A549 (cell line): ENCODE results near the gene SEMA3C. TPM values are rescaled to one million over a fixed set of nuclear protein-coding genes. Genes with fewer than 3 reads are reported as not detected.

ENCODE experiments used
- ATAC-seq, 2 experiments: fragments of 200-7000 bp in 1 of 2; fragments of >200 bp in 1 of 2; cut with Nextera tagmentation in 1 of 2; cut with Tn5 transposase in 1 of 2; 3 replicates each; pipeline versions ENCODE4 v1.8.0 to v1.9.1; 2018 to 2020; ENCODE audit warnings: mild to moderate bottlenecking in 1 of 2, moderate library complexity in 1 of 2
- CTCF ChIA-PET: fragments of 300-600 bp; sonication (Branson Sonifier 250); formaldehyde crosslinking; extraction: SDS; loops from one replicate; lab custom pipeline; 2021; ENCODE audit warnings: antibody characterized with exemption, inconsistent platforms; lab: Yijun Ruan, JAX
- POLR2A ChIA-PET: fragments of 350-600 bp; formaldehyde crosslinking; extraction: SDS; loops from one replicate; lab custom pipeline; 2021; ENCODE audit warnings: antibody characterized with exemption, inconsistent platforms; lab: Yijun Ruan, JAX
- DNase-seq, 2 experiments: peaks; one replicate each; pipeline versions ENCODE4 v3.0.0 to v3.0.0-alpha.2; 2011 to 2016; ENCODE audit warnings: low read depth in 1 of 2, low spot score in 1 of 2
- FAIRE-seq: peaks from 2 replicates; lab custom pipeline; 2011; peaks lifted over from hg19 to GRCh38; lab: Jason Lieb, UNC
- H3K27ac ChIP-seq, 2 experiments: fragments of >200 bp; sonication (Bioruptor Twin); formaldehyde crosslinking; 3 replicates each; pipeline ENCODE4 v1.5.1; 2016 to 2017
- H3K4me1 ChIP-seq: fragments of >200 bp; sonication (Bioruptor Twin); formaldehyde crosslinking; 3 replicates; pipeline ENCODE4 v1.6.1; 2016
- H3K4me2 ChIP-seq: fragments of >200 bp; sonication (Bioruptor Twin); formaldehyde crosslinking; 3 replicates; pipeline ENCODE4 v1.6.1; 2016
- H3K4me3 ChIP-seq: fragments of >200 bp; sonication (Bioruptor Twin); formaldehyde crosslinking; 3 replicates; pipeline ENCODE4 v1.5.1; 2016
- H3K9me3 ChIP-seq: fragments of >200 bp; sonication (Bioruptor Twin); formaldehyde crosslinking; 3 replicates; pipeline ENCODE4 v1.6.1; 2016
- ATOH8 ChIP-seq: fragments of 250-450 bp; sonication (Bioruptor Pico); IDR thresholded peaks from 2 replicates; pipeline ENCODE4 v1.5.0; 2020; ENCODE audit warnings: low read depth, mild to moderate bottlenecking, moderate library complexity
- CBX2 ChIP-seq: fragments of 200-600 bp; sonication (generic); IDR thresholded peaks from 2 replicates; pipeline ENCODE4 v1.6.1; 2016; ENCODE audit warnings: low read depth, mild to moderate bottlenecking, borderline replicate concordance
- CEBPB ChIP-seq, 2 experiments: fragments of >200 bp in 1 of 2; sonication (Bioruptor Twin) in 1 of 2; formaldehyde crosslinking in 1 of 2; IDR thresholded peaks; 2 replicates each; pipeline ENCODE4 v1.6.1; 2012 to 2016
- CHD2 ChIP-seq: fragments of 150-350 bp; IDR thresholded peaks from 2 replicates; pipeline ENCODE4 v1.6.1; 2014; ENCODE audit warnings: low read length; ENCODE audit not compliant: partially characterized antibody
- CTCF ChIP-seq: fragments of >200 bp; sonication (Bioruptor Twin); formaldehyde crosslinking; IDR thresholded peaks from 3 replicates; pipeline ENCODE4 v1.5.1; 2016
- EHF ChIP-seq: fragments of 250-450 bp; sonication (Bioruptor Pico); IDR thresholded peaks from 2 replicates; pipeline ENCODE4 v1.5.0; 2020; ENCODE audit warnings: mild to moderate bottlenecking
- FOSB ChIP-seq: fragments of 250-450 bp; sonication (Bioruptor Pico); IDR thresholded peaks from 2 replicates; pipeline ENCODE4 v1.5.0; 2020; ENCODE audit warnings: mild to moderate bottlenecking, moderate library complexity
- FOSL2 ChIP-seq, 2 experiments: fragments of 450-650 bp in 1 of 2; fragments of >200 bp in 1 of 2; sonication (Bioruptor Twin) in 1 of 2; formaldehyde crosslinking; IDR thresholded peaks; 2 replicates each; pipeline versions ENCODE4 v1.5.0 to v1.6.1; 2016 to 2020; ENCODE audit warnings: mild to moderate bottlenecking in 1 of 2, moderate library complexity in 1 of 2
- HOXA7 ChIP-seq: fragments of 250-450 bp; sonication (Bioruptor Pico); IDR thresholded peaks from 2 replicates; pipeline ENCODE4 v1.5.0; 2020; ENCODE audit warnings: mild to moderate bottlenecking, moderate library complexity
- KDM5A ChIP-seq: fragments of 200-600 bp; sonication (generic); IDR thresholded peaks from 2 replicates; pipeline ENCODE4 v1.6.1; 2016; ENCODE audit warnings: antibody characterized with exemption, mild to moderate bottlenecking
- NPAS2 ChIP-seq: fragments of 250-450 bp; sonication (Bioruptor Pico); IDR thresholded peaks from 2 replicates; pipeline ENCODE4 v1.8.0; 2022; ENCODE audit warnings: mild to moderate bottlenecking, moderate library complexity, borderline replicate concordance
- NR3C1 ChIP-seq: fragments of >200 bp; sonication (Bioruptor Twin); formaldehyde crosslinking; IDR thresholded peaks from 3 replicates; pipeline ENCODE4 v1.6.1; 2017
- PBX3 ChIP-seq: IDR thresholded peaks from 2 replicates; pipeline ENCODE4 v1.6.1; 2012
- PHF8 ChIP-seq: fragments of 200-600 bp; sonication (generic); IDR thresholded peaks from 2 replicates; pipeline ENCODE4 v1.6.1; 2016; ENCODE audit warnings: low read depth, mild to moderate bottlenecking, antibody characterized with exemption, moderate library complexity, borderline replicate concordance
- POLR2A ChIP-seq: IDR thresholded peaks from 2 replicates; pipeline ENCODE4 v1.6.1; 2012; ENCODE audit warnings: mild to moderate bottlenecking, low read length
- POLR2AphosphoS2 ChIP-seq: conservative IDR thresholded peaks from 2 replicates; pipeline ENCODE4 v1.6.1; 2012; ENCODE audit warnings: low read length, improper control_type of control experiment, inconsistent platforms
- RCOR1 ChIP-seq: fragments of 150-350 bp; IDR thresholded peaks from 2 replicates; pipeline ENCODE4 v1.6.1; 2014; ENCODE audit warnings: antibody characterized with exemption, low read length, low read depth
- RFX5 ChIP-seq: fragments of 450-650 bp; IDR thresholded peaks from 2 replicates; pipeline ENCODE4 v1.7.1; 2014; ENCODE audit warnings: antibody characterized with exemption, mild to moderate bottlenecking, moderate library complexity
- TFCP2L1 ChIP-seq: fragments of 250-450 bp; sonication (Bioruptor Pico); IDR thresholded peaks from 2 replicates; pipeline ENCODE4 v1.5.0; 2021; ENCODE audit warnings: mild to moderate bottlenecking
- TP53 ChIP-seq: fragments of 250-450 bp; sonication (Bioruptor Pico); IDR thresholded peaks from 2 replicates; pipeline ENCODE4 v1.5.0; 2021; ENCODE audit warnings: mild to moderate bottlenecking, moderate library complexity
- WGBS: methylation state at CpG from one replicate; pipeline ENCODE4 v1.1.6; 2017; ENCODE audit errors: missing lambda C conversion rate; 5-methylcytosine and 5-hydroxymethylcytosine counted together
- polyA plus RNA-seq, 4 experiments: library from polyadenylated mRNA; depleted of rRNA in 3 of 4; stranded (reverse); fragments of >200 nt; fragmentation: RNase III in 1 of 4; extraction: RNeasy Plus Mini Kit Qiagen cat#74134 plus additional on column Dnase treatment in 1 of 4; gene quantifications; 2 replicates in 3 of 4; 3 replicates in 1 of 4; pipeline ENCODE4 v1.2.3, GENCODE V29; 2011 to 2017

SEMA3C gene
- polyA plus RNA-seq, 2 of the 4 experiments (the other 2 are of a cell fraction) = 78.1 to 212 TPM

DNA sequence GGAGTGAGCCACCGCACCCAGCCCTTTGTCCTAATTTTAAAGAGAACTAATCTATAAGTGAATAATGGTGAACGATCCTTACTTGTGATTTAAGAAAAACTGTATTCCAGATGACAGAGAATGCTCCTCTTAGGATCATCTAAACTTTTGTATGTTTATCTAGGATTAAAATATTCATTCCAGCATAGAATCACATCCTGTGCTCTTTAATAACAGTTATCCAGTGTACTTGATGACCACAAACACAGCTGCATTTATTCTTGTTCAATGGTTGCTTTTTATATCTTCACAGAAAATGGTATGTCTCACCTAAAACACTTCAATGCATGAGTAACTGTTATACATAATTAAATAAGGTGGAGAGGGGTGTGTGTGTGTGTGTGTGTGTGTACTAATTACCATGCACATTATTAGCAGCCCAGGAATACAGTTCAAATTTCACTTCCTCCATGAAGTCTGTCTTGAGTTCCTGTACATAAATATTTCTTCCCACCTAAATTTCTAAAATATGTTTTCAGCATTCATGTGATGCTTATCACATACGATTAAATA, 38.5 kb upstream of the SEMA3C start (continued):
- TF ChIP-seq ATOH8 (CRISPR knock-in tag) (no peak), CHD2 (no peak), TFCP2L1 (CRISPR knock-in tag) (no peak), PHF8 (no peak), POLR2A (no peak)

DNA sequence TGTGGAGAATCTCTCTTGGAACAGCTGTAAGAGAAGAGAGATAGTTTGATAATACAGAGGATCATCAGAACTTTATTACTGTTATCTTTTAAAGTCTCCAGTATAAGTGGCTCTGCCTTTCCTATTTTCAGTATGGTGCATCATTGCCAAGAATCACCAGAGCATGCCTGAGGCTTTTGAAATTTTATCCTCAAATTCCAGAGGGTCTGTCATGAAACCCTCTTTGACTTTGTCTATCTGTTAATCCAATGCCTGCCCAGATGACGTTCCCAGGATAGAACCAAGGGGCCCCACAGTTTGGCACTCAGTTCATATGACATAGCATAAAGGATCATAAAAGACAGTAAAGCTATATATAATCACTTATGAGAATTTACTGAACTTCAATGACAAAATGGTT, 35.3 kb upstream of the SEMA3C start:
- H3K4me2 ChIP-seq = no peak overlapping the region
- WGBS = 88% methylated on average over 1 of the region's 1 CpG
- no peaks in the 10 kb centered on the region for H3K9me3 ChIP-seq
- no peak overlapping the region for H3K4me3 ChIP-seq
- ChIA-PET CTCF (interaction anchor here (1.3 kb wide), 1 partner anchor 303 kb away, joined by 3 read pairs; no protein-coding TSS in a partner anchor), POLR2A (no interaction called here)
- no peak overlapping the region for H3K27ac ChIP-seq
- no peak for FAIRE-seq
- TF ChIP-seq KDM5A (no peak), POLR2AphosphoS2 (no peak), NPAS2 (CRISPR knock-in tag) (no peak), CEBPB (IDR thresholded peaks at IDR 0.05) (no peak), HOXA7 (CRISPR knock-in tag) (no peak), EHF (CRISPR knock-in tag) (no peak), PBX3 (no peak), NR3C1 (no peak), CBX2 (no peak), RFX5 (no peak), FOSL2 (IDR thresholded peaks at IDR 0.05) (no peak), FOSL2 (CRISPR knock-in tag; IDR thresholded peaks at IDR 0.05) (no peak), RCOR1 (no peak), FOSB (no peak), TP53 (CRISPR knock-in tag) (no peak), CTCF (no peak)
- no peak for DNase-seq
- H3K4me1 ChIP-seq = no peaks in the 10 kb centered on the region
- no peak for ATAC-seq

DNA sequence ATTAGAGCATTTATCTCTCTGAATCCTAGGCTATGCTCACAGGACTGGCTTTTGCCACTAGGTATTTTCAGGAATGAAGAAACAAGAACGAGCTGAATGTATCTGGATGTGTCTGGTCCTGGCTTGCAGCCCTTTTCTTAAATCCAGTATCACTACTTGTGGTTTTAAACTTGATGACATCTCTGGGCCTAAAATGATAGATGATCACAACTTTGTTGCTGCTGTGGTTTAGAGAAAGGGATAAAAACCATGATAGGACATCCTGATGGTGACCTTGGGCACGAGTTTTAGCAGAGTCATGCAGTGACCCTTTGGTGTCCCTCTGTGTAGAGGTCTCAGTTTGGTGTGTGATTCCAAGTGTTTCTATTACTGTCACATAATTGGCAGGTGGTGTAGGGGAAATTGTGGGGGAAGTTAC, 31.7 kb upstream of the SEMA3C start:
- Histone ChIP-seq H3K4me3 (no peak overlapping the region), H3K27ac (peak overlapping the region in 1 of 2 experiments; percentile 56; a peak in 2 of 6 replicates), H3K4me1 (no peaks in the 10 kb centered on the region), H3K9me3 (no peaks in the 10 kb centered on the region), H3K4me2 (no peak overlapping the region)
- 39% methylated on average over 2 of the region's 2 CpGs for WGBS
- DNase-seq = no peak
- POLR2A ChIA-PET = no interaction called here
- no peak for TF ChIP-seq RCOR1
- TF ChIP-seq, all 56 proteins: peak for 0
- CTCF ChIA-PET = interaction anchor here (0.7 kb wide), 1 partner anchor 29 kb away, joined by 3 read pairs; no protein-coding TSS in a partner anchor
- no peak for ATAC-seq
- FAIRE-seq = no peak
